Transverse colon (tissue), 3 donors: ENCODE data around the gene CCDC102B.

Experiments
- POLR2A ChIP-seq: fragments of 450-650 bp; IDR thresholded peaks from one replicate; pipeline ENCODE4 v1.6.1; 2016; ENCODE audit warnings: antibody characterized with exemption, mild to moderate bottlenecking, moderate library complexity
- TF ChIP-seq, protein P1 (sequence below), 5 experiments: fragments of 200-600 bp in 3 of 5; fragments of 450-650 bp in 2 of 5; sonication (generic) in 3 of 5; IDR thresholded peaks; 1 replicate in 2 of 5; 2 replicates in 3 of 5; pipeline ENCODE4 v1.5.1; 2016 to 2017; ENCODE audit warnings: antibody characterized with exemption in 5 of 5, inconsistent platforms in 3 of 5, mild to moderate bottlenecking in 2 of 5, moderate library complexity in 1 of 5

GRCh38 chr18:69008538-69008937, 210.7 kb downstream of the CCDC102B start:
- TF ChIP-seq, protein P1, sequence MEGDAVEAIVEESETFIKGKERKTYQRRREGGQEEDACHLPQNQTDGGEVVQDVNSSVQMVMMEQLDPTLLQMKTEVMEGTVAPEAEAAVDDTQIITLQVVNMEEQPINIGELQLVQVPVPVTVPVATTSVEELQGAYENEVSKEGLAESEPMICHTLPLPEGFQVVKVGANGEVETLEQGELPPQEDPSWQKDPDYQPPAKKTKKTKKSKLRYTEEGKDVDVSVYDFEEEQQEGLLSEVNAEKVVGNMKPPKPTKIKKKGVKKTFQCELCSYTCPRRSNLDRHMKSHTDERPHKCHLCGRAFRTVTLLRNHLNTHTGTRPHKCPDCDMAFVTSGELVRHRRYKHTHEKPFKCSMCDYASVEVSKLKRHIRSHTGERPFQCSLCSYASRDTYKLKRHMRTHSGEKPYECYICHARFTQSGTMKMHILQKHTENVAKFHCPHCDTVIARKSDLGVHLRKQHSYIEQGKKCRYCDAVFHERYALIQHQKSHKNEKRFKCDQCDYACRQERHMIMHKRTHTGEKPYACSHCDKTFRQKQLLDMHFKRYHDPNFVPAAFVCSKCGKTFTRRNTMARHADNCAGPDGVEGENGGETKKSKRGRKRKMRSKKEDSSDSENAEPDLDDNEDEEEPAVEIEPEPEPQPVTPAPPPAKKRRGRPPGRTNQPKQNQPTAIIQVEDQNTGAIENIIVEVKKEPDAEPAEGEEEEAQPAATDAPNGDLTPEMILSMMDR (IDR thresholded peaks at IDR 0.05) = no peak
- TF ChIP-seq POLR2A = no peak
